Measurements from ENCODE around the gene CDX2.

The CDX2 gene

GRCh38 chr13:27917121-27917947, 51.8 kb downstream of the CDX2 start:
- no peak for DNase-seq (ENCODE audit: low spot score)

GRCh38 chr13:27915301-27916207, 53.6 kb downstream of the CDX2 start:
- DNase-seq (ENCODE audit: low spot score), result no peak

- DNase-seq (ENCODE audit: low spot score), result no peak
These were observed 56.0 kb downstream of the CDX2 start for GRCh38 chr13:27913160-27913559.

GRCh38 chr13:27911521-27911920, 57.6 kb downstream of the CDX2 start:
- no peak for DNase-seq (ENCODE audit: low spot score)
